ENCODE data around the gene MFAP4. TPM values are rescaled to one million over a fixed set of nuclear protein-coding genes. Genes with fewer than 3 reads are reported as not detected.

The MFAP4 gene
- total and polyA plus RNA-seq, 9 of the 15 experiments (the other 6 are each of a cell fraction or from before 2014, with no cell fraction given): 0.07 to 0.24 TPM; not detected in 7

DNA sequence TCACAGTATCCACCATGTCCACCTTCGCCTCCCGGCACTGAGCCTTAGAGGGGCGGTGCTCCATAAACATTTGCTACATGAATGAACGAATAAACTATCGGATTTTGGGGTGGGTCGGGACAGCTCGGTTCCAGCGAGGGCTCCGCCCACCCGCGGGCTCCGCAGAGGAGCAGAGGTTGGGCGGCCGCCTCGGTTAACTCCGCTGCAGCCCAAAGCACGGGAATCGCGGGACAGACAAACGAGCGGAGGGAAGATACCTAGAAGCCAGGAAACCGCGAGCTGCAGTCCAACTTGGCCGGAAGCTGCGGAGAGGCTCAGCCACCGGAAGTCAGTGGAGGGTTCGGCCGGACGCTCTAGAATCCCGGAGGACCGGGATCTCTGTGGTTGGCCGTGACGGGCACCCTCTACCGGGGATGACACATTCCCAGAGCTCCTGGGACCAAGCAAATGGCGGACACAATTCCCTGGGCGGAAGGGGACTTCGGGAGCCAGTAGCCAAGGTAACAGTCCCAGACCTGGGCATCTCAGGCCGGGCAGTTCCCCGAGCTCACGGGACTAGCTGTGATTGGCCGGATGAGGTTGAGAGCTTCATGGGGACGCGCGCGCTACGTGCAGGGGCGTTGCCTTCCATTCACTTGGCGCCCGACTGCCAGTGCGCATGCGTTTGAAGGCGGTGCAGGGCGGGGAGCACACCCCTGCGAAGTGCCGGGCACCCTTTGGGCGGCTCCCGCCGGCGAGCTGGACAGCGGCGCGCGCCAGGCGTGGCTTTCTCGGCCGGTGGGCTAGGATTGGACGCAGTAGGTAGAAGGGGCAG is 9.2 kb downstream of the MFAP4 start (continued):
- TF ChIP-seq, protein P1, sequence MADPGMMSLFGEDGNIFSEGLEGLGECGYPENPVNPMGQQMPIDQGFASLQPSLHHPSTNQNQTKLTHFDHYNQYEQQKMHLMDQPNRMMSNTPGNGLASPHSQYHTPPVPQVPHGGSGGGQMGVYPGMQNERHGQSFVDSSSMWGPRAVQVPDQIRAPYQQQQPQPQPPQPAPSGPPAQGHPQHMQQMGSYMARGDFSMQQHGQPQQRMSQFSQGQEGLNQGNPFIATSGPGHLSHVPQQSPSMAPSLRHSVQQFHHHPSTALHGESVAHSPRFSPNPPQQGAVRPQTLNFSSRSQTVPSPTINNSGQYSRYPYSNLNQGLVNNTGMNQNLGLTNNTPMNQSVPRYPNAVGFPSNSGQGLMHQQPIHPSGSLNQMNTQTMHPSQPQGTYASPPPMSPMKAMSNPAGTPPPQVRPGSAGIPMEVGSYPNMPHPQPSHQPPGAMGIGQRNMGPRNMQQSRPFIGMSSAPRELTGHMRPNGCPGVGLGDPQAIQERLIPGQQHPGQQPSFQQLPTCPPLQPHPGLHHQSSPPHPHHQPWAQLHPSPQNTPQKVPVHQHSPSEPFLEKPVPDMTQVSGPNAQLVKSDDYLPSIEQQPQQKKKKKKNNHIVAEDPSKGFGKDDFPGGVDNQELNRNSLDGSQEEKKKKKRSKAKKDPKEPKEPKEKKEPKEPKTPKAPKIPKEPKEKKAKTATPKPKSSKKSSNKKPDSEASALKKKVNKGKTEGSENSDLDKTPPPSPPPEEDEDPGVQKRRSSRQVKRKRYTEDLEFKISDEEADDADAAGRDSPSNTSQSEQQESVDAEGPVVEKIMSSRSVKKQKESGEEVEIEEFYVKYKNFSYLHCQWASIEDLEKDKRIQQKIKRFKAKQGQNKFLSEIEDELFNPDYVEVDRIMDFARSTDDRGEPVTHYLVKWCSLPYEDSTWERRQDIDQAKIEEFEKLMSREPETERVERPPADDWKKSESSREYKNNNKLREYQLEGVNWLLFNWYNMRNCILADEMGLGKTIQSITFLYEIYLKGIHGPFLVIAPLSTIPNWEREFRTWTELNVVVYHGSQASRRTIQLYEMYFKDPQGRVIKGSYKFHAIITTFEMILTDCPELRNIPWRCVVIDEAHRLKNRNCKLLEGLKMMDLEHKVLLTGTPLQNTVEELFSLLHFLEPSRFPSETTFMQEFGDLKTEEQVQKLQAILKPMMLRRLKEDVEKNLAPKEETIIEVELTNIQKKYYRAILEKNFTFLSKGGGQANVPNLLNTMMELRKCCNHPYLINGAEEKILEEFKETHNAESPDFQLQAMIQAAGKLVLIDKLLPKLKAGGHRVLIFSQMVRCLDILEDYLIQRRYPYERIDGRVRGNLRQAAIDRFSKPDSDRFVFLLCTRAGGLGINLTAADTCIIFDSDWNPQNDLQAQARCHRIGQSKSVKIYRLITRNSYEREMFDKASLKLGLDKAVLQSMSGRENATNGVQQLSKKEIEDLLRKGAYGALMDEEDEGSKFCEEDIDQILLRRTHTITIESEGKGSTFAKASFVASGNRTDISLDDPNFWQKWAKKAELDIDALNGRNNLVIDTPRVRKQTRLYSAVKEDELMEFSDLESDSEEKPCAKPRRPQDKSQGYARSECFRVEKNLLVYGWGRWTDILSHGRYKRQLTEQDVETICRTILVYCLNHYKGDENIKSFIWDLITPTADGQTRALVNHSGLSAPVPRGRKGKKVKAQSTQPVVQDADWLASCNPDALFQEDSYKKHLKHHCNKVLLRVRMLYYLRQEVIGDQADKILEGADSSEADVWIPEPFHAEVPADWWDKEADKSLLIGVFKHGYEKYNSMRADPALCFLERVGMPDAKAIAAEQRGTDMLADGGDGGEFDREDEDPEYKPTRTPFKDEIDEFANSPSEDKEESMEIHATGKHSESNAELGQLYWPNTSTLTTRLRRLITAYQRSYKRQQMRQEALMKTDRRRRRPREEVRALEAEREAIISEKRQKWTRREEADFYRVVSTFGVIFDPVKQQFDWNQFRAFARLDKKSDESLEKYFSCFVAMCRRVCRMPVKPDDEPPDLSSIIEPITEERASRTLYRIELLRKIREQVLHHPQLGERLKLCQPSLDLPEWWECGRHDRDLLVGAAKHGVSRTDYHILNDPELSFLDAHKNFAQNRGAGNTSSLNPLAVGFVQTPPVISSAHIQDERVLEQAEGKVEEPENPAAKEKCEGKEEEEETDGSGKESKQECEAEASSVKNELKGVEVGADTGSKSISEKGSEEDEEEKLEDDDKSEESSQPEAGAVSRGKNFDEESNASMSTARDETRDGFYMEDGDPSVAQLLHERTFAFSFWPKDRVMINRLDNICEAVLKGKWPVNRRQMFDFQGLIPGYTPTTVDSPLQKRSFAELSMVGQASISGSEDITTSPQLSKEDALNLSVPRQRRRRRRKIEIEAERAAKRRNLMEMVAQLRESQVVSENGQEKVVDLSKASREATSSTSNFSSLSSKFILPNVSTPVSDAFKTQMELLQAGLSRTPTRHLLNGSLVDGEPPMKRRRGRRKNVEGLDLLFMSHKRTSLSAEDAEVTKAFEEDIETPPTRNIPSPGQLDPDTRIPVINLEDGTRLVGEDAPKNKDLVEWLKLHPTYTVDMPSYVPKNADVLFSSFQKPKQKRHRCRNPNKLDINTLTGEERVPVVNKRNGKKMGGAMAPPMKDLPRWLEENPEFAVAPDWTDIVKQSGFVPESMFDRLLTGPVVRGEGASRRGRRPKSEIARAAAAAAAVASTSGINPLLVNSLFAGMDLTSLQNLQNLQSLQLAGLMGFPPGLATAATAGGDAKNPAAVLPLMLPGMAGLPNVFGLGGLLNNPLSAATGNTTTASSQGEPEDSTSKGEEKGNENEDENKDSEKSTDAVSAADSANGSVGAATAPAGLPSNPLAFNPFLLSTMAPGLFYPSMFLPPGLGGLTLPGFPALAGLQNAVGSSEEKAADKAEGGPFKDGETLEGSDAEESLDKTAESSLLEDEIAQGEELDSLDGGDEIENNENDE (IDR thresholded peaks at IDR 0.05; ENCODE audit: low read depth, low read length): no peak
- TF ChIP-seq TAL1 (IDR thresholded peaks at IDR 0.05): no peak
- TF ChIP-seq HMG20B (CRISPR knock-in tag; IDR thresholded peaks at IDR 0.05): no peak
- no peak for TF ChIP-seq ARID1B (IDR thresholded peaks at IDR 0.05)
- TF ChIP-seq, protein P2, sequence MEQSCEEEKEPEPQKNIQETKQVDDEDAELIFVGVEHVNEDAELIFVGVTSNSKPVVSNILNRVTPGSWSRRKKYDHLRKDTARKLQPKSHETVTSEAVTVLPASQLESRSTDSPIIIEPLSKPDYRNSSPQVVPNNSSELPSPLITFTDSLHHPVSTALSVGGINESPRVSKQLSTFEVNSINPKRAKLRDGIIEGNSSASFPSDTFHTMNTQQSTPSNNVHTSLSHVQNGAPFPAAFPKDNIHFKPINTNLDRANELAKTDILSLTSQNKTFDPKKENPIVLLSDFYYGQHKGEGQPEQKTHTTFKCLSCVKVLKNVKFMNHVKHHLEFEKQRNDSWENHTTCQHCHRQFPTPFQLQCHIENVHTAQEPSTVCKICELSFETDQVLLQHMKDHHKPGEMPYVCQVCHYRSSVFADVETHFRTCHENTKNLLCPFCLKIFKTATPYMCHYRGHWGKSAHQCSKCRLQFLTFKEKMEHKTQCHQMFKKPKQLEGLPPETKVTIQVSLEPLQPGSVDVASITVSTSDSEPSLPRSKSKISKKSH (CRISPR knock-in tag; IDR thresholded peaks at IDR 0.05): no peak
- TF ChIP-seq, protein P3, sequence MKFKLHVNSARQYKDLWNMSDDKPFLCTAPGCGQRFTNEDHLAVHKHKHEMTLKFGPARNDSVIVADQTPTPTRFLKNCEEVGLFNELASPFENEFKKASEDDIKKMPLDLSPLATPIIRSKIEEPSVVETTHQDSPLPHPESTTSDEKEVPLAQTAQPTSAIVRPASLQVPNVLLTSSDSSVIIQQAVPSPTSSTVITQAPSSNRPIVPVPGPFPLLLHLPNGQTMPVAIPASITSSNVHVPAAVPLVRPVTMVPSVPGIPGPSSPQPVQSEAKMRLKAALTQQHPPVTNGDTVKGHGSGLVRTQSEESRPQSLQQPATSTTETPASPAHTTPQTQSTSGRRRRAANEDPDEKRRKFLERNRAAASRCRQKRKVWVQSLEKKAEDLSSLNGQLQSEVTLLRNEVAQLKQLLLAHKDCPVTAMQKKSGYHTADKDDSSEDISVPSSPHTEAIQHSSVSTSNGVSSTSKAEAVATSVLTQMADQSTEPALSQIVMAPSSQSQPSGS (CRISPR knock-in tag; IDR thresholded peaks at IDR 0.05): no peak
- no peak for TF ChIP-seq IRF2 (CRISPR knock-in tag; IDR thresholded peaks at IDR 0.05)
- no peak for TF ChIP-seq RHOXF2B (CRISPR knock-in tag; conservative IDR thresholded peaks at IDR 0.05)
- TF ChIP-seq, protein P4, sequence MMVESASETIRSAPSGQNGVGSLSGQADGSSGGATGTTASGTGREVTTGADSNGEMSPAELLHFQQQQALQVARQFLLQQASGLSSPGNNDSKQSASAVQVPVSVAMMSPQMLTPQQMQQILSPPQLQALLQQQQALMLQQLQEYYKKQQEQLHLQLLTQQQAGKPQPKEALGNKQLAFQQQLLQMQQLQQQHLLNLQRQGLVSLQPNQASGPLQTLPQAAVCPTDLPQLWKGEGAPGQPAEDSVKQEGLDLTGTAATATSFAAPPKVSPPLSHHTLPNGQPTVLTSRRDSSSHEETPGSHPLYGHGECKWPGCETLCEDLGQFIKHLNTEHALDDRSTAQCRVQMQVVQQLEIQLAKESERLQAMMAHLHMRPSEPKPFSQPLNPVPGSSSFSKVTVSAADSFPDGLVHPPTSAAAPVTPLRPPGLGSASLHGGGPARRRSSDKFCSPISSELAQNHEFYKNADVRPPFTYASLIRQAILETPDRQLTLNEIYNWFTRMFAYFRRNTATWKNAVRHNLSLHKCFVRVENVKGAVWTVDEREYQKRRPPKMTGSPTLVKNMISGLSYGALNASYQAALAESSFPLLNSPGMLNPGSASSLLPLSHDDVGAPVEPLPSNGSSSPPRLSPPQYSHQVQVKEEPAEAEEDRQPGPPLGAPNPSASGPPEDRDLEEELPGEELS (CRISPR knock-in tag; IDR thresholded peaks at IDR 0.05; ENCODE audit: borderline replicate concordance): no peak
